Neural crest cell (in vitro differentiated cells): Measurements from ENCODE around the gene HOXD10. TPM values are rescaled to one million over a fixed set of nuclear protein-coding genes. Genes with fewer than 3 reads are reported as not detected.
A peak's percentile ranks its signal among the peaks of the same experiment; 100 is the strongest.

Experiments
- DNase-seq: peaks from one replicate; pipeline ENCODE4 v3.0.0; 2021; ENCODE audit warnings: low read depth, mixed read lengths, low spot score
- H3K27ac Mint-ChIP-seq: one replicate; pipeline ENCODE4 v1.8.0; 2021; ENCODE audit warnings: mild to moderate bottlenecking, mixed read lengths; ENCODE audit not compliant: unreplicated experiment
- H3K27me3 Mint-ChIP-seq: 2 replicates; pipeline ENCODE4 v1.8.0; 2021; ENCODE audit warnings: low read depth, mild to moderate bottlenecking, mixed read lengths
- H3K36me3 Mint-ChIP-seq: 2 replicates; pipeline ENCODE4 v1.8.0; 2021; ENCODE audit warnings: low read depth, mild to moderate bottlenecking, mixed read lengths
- H3K4me1 Mint-ChIP-seq: 2 replicates; pipeline ENCODE4 v1.8.0; 2021; ENCODE audit warnings: mixed read lengths
- H3K4me3 Mint-ChIP-seq: one replicate; pipeline ENCODE4 v1.8.0; 2021; ENCODE audit warnings: mild to moderate bottlenecking, mixed read lengths
- H3K9me3 Mint-ChIP-seq: 2 replicates; pipeline ENCODE4 v1.8.0; 2021; ENCODE audit warnings: mixed read lengths
- total RNA-seq: library from RNA; stranded (reverse); gene quantifications from 2 replicates; pipeline ENCODE4 v1.2.1, GENCODE V29; 2021
- TF ChIP-seq, protein P1 (sequence below): fragments of 200-600 bp; sonication (generic); conservative IDR thresholded peaks from 2 replicates; pipeline ENCODE4 v1.5.0; 2021; ENCODE audit warnings: antibody characterized with exemption, mild to moderate bottlenecking

Gene HOXD10
- total RNA-seq, 1 donor from 2014 or later, result not detected

DNA sequence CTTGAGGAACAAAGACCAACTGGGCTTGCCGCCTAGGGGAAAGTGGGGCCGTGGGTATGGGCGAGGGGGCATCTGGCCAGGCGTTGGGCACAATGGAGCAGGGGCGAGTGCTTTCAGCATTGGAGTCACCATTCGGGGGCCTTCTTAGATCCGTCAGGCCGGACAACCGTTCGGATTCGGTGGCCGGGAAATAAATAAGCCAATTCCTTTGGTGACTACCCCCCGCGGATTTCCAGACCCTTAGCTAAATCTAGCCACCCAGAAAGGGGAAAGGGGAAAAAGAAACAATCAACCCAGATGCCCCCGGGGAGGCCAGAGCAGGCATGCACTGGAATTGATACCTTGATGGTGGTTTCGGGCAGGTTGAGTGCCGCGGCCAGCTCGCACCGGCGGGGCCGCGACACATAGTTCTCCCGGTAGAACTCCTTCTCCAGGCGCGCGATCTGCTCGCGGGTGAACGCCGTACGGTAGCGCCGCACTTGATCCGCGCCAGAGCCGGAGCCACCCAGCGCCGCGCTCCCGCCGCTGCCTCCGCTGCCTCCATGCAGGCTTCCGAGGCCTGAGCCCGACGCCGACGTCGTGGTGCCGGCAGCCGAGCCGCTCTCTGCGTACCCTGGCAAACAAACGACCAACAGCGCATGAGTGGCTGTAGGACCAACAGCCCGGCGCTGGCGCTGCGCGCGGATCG lies 34.6 kb upstream of the HOXD10 start:
- no peak for DNase-seq
- H3K4me1 Mint-ChIP-seq, result peaks cover 13% of the 10 kb centered on the region
- TF ChIP-seq, protein P1, sequence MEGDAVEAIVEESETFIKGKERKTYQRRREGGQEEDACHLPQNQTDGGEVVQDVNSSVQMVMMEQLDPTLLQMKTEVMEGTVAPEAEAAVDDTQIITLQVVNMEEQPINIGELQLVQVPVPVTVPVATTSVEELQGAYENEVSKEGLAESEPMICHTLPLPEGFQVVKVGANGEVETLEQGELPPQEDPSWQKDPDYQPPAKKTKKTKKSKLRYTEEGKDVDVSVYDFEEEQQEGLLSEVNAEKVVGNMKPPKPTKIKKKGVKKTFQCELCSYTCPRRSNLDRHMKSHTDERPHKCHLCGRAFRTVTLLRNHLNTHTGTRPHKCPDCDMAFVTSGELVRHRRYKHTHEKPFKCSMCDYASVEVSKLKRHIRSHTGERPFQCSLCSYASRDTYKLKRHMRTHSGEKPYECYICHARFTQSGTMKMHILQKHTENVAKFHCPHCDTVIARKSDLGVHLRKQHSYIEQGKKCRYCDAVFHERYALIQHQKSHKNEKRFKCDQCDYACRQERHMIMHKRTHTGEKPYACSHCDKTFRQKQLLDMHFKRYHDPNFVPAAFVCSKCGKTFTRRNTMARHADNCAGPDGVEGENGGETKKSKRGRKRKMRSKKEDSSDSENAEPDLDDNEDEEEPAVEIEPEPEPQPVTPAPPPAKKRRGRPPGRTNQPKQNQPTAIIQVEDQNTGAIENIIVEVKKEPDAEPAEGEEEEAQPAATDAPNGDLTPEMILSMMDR, result no peak
- H3K36me3 Mint-ChIP-seq, result peaks cover 6% of the 10 kb centered on the region
- H3K4me3 Mint-ChIP-seq, result peak overlapping the region; percentile 66
- no peaks in the 10 kb centered on the region for H3K9me3 Mint-ChIP-seq
- H3K27me3 Mint-ChIP-seq, result peaks cover 96% of the 10 kb centered on the region
- H3K27ac Mint-ChIP-seq, result no peak overlapping the region

DNA sequence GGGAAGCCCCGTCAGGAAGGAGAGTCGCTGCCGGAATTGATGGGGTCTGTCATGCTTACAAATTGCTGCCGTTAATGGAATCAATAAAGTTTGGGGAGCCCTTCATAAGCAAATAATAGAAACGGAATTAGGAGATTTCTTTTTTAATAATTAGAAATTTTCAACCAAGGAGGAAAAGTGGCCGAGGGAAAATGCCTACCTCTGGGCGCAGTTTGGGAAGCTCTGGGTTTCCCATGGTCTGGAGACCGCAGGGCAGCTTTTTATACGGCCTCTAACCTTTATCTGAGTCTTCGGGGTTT lies 34.1 kb upstream of the HOXD10 start:
- Mint-ChIP-seq H3K9me3 (no peaks in the 10 kb centered on the region), H3K4me1 (peaks cover 13% of the 10 kb centered on the region), H3K36me3 (peaks cover 6% of the 10 kb centered on the region), H3K27me3 (peaks cover 96% of the 10 kb centered on the region), H3K27ac (no peak overlapping the region), H3K4me3 (peak overlapping the region; percentile 66)
- no peak for DNase-seq
- TF ChIP-seq, protein P1, result no peak

DNA sequence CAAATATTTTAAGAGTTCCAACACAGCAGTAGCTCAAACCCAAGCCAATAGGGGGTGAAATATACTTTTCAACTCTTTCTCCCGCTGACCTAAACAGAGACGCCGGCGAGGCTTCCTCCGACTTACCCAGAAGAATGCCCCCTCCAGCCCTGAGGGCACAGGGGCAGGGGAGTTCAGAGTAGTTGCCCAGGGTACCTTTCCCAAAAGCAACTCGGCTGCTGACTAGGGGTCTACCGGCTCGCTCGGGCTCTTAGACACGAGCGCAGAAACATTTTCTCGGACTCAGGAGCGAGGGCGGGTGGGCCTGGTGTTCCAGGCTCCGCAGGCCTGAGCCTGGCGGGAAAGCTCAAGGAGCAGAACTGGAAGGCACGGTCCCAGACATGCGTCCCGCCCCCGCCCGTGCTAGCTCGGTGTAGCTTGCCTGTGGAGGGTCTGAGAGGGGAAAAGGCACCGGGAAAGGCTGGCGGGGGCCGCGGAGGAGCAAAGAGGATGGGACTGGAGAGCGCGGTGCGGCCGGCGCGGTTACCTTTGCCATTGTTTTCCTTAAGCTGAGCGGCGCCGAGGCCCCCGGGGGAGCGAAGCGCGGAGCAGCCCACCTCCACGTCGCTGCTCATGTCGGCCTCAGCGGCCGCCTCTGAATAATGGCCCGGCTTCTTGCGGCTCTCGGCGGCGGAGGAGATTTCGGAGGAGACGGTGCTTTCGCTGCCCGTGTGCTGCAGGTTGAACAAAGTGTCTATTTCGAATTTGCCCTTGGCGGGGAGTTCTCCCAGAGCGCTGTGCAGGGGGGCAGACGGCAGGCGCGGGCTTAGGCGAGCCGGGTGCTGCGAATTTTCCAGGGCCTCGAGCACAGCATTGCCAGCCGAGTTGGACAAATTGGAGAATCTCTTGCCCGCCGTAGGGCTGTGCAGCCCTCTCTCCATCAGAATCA lies 33.5 kb upstream of the HOXD10 start:
- peaks cover 98% of the 10 kb centered on the region for H3K27me3 Mint-ChIP-seq
- H3K36me3 Mint-ChIP-seq, result peaks cover 6% of the 10 kb centered on the region
- H3K4me3 Mint-ChIP-seq, result peak overlapping the region; percentile 66
- no peak overlapping the region for H3K27ac Mint-ChIP-seq
- no peak for DNase-seq
- no peaks in the 10 kb centered on the region for H3K9me3 Mint-ChIP-seq
- TF ChIP-seq, protein P1, result no peak
- H3K4me1 Mint-ChIP-seq, result peaks cover 16% of the 10 kb centered on the region

GRCh38 chr2:176083796-176084261 lies 32.7 kb upstream of the HOXD10 start, which contains the start of gene EVX2:
Gene EVX2, minus strand, starts transcription at chr2:176083962. Its CDS starts 186 bp downstream, at chr2:176083776.
- H3K9me3 Mint-ChIP-seq, result no peaks in the 10 kb centered on the region
- H3K4me1 Mint-ChIP-seq, result peaks cover 19% of the 10 kb centered on the region
- no peak within 1 kb of the TSS for H3K27ac Mint-ChIP-seq
- H3K27me3 Mint-ChIP-seq, result peaks cover 98% of the 10 kb centered on the region
- TF ChIP-seq, protein P1, result no peak
- H3K36me3 Mint-ChIP-seq, result peaks cover 8% of the 10 kb centered on the region
- no peak for DNase-seq
- peak within 1 kb of the TSS; percentile 66 for H3K4me3 Mint-ChIP-seq

- Mint-ChIP-seq H3K4me3 (peak overlapping the region; percentile 40), H3K27me3 (peaks cover 98% of the 10 kb centered on the region), H3K27ac (no peak overlapping the region), H3K36me3 (peaks cover 8% of the 10 kb centered on the region), H3K4me1 (peaks cover 13% of the 10 kb centered on the region), H3K9me3 (no peaks in the 10 kb centered on the region)
- TF ChIP-seq, protein P1, result no peak
- DNase-seq, result no peak
These were observed 31.9 kb upstream of the HOXD10 start for GRCh38 chr2:176084611-176085119.
